HL-60 (cell line): ENCODE data around the gene AGTRAP.

Experiments
- DNase-seq, 2 experiments: peaks; one replicate each; pipeline ENCODE4 v3.0.0-alpha.2; 2010 to 2020; ENCODE audit warnings: low read depth in 1 of 2, low spot score in 1 of 2
- H3K27ac ChIP-seq: fragments of 250-450 bp; sonication (Bioruptor Pico); replicated peaks from 2 replicates; pipeline ENCODE4 v1.5.1; 2020; ENCODE audit warnings: mild to moderate bottlenecking, moderate library complexity
- H3K27me3 ChIP-seq: fragments of 250-450 bp; sonication (Bioruptor Pico); 2 replicates; pipeline ENCODE4 v1.5.1; 2021; ENCODE audit warnings: mild to moderate bottlenecking, moderate library complexity; ENCODE audit not compliant: insufficient read depth, poor library complexity, severe bottlenecking
- H3K4me3 ChIP-seq: replicated peaks from 2 replicates; pipeline ENCODE4 v1.5.1; 2011; ENCODE audit warnings: mild to moderate bottlenecking, control low read depth, low read length; ENCODE audit not compliant: insufficient read depth
- CTCF ChIP-seq: IDR thresholded peaks from one replicate; pipeline ENCODE4 v1.5.1; 2011; ENCODE audit warnings: low read length, control low read depth, inconsistent platforms; ENCODE audit not compliant: insufficient read depth
- GABPA ChIP-seq: IDR thresholded peaks from 2 replicates; pipeline ENCODE4 v1.6.1; 2012; ENCODE audit warnings: low read depth
- POLR2AphosphoS5 ChIP-seq: IDR thresholded peaks from 2 replicates; pipeline ENCODE4 v1.6.1; 2012; ENCODE audit warnings: low read depth
- REST ChIP-seq: IDR thresholded peaks from 2 replicates; pipeline ENCODE4 v1.6.1; 2012; ENCODE audit warnings: low read depth; ENCODE audit not compliant: insufficient replicate concordance
- SPI1 ChIP-seq: IDR thresholded peaks from 2 replicates; pipeline ENCODE4 v1.6.1; 2012; ENCODE audit warnings: low read depth, mild to moderate bottlenecking, borderline replicate concordance

The AGTRAP gene

GRCh38 chr1:11700601-11701467 is 35.1 kb upstream of the AGTRAP start:
- Histone ChIP-seq H3K27me3 (no peaks in the 10 kb centered on the region), H3K27ac (no peak overlapping the region), H3K4me3 (no peak overlapping the region)
- TF ChIP-seq CTCF (no peak), POLR2AphosphoS5 (no peak), GABPA (no peak), REST (no peak), SPI1 (no peak)
- DNase-seq: no peak

- Histone ChIP-seq H3K27me3 (no peaks in the 10 kb centered on the region), H3K27ac (no peak overlapping the region), H3K4me3 (no peak overlapping the region)
- DNase-seq: no peak
- TF ChIP-seq CTCF (no peak), REST (no peak), SPI1 (no peak), GABPA (no peak), POLR2AphosphoS5 (no peak)
Measured at GRCh38 chr1:11701551-11701961, 34.4 kb upstream of the AGTRAP start.

- no peak for DNase-seq
- H3K27ac ChIP-seq: no peak overlapping the region
- TF ChIP-seq SPI1 (no peak), CTCF (no peak), REST (no peak), GABPA (no peak), POLR2AphosphoS5 (no peak)
- H3K4me3 ChIP-seq: no peak overlapping the region
- no peaks in the 10 kb centered on the region for H3K27me3 ChIP-seq
Measured at GRCh38 chr1:11701981-11702803, 33.7 kb upstream of the AGTRAP start.
